GM21381 (cell line): ENCODE measurements around the gene LUC7L.

Source experiments
- ATAC-seq: cut with Tn5 transposase; IDR thresholded peaks from one replicate; pipeline ENCODE4 v1.9.1; 2021; ENCODE audit warnings: mild to moderate bottlenecking, moderate library complexity; ENCODE audit not compliant: unreplicated experiment

The LUC7L gene

DNA sequence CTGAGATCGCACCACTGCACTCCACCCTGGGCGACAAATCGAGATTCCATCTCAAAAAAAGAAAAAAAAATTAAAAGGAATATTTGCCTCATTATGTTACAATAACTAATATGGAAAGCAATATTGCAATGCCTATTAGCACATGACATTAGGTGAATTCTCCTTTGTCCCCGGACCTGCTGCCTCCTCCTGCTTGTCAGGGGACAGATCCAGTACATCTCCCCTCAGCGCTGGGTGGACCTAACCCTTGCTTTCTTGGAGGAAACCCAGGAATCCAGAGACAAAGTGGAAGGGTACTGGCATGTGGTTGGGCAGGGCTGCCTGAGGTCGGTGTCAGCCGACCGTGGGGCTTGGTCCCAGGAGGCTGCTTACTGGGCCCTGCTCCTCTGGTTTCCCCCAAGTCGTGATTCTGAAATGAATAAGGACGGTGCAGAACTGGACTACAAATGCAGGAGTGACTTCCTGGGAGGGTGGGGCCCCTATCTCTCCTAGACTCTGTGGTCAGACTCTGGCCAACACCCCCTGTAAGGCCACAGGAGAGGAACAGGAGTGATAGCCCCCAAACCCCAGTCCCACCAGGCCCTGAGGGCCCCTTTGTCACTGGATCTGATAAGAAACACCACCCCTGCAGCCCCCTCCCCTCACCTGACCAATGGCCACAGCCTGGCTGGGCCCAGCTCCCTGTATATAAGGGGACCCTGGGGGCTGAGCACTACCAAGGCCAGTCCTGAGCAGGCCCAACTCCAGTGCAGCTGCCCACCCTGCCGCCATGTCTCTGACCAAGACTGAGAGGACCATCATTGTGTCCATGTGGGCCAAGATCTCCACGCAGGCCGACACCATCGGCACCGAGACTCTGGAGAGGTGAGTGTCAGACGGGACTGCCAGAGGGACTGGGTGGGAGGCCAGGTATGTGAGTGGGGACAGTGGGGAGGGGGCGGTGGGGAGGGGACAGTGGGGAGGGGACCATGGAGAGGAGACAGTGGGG is 76.8 kb downstream of the LUC7L start, which contains the start of gene HBZ:
HBZ (plus strand) TSS at position 504 of the 988 bp plus-strand sequence; CDS start at position 770, 266 bp downstream.
- no peak for ATAC-seq

DNA sequence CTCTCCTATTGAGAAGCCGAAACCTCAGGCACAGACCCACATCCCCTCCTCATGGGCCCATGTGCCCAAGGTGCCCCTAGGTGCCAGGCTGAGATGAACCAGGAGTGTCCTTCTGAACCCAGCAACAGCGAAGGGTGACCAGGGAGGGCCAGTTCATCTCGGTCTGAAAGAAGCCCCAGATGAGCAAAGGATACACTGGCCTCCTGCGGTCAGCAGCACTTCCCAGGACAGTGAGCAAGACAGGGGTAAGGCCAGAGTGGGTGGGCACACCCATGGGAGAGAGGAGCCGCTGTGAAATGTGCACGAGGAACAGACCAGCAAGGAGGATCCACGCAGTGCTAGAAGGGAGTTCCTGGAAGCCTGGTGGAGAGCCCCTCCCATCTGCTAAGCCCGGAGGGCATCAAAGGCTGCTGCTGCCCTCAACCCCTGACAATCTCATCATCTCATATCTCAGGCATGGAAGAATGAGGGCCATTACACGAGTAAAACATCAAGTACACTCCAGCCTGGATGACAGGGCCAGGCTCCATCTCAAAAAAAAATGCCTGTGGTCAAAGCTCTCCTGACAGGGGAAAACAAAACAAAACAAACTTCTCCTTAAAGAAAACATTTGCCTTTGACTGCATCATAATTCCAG is 80.1 kb downstream of the LUC7L start:
- ATAC-seq, result no peak

DNA sequence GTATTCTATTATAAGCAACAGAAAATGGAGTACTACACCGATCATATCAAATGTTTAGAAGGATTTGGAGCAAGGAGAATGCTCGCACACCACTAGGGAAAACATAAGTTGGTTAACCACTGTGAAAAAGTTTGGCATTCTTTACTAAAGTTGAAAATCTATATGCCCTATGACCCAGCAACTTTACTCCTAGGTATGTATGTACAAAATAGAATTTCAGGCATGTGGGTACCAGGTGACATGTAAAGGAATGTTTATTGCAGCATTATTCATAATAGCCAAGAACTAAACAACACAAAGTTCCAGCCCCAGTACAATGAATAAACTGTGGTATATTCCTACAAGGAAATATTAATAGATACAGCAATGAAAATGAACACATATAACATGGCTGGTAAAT is 82.6 kb downstream of the LUC7L start:
- ATAC-seq, result no peak

DNA sequence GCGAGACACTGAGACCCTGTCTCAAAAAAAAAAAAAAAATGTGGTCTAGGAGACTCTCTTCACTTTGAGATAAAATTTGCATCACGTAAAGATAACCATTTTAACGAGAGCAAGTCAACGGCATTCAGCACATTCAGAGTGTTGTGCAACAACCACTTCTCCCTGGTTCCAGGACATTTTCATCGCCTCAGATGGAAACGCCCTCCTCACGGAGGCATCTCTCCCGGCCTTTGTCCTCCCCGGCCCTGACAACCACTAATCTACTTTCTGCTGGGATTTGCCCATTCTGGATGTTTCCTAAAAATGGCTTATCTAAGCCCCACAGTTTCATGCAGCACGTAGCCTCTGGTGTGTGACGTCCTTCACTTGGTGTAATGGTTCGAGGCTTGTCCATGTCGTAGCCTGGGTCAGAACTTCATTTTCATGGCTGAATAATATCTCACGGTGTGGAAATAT is 84.4 kb downstream of the LUC7L start:
- no peak for ATAC-seq

DNA sequence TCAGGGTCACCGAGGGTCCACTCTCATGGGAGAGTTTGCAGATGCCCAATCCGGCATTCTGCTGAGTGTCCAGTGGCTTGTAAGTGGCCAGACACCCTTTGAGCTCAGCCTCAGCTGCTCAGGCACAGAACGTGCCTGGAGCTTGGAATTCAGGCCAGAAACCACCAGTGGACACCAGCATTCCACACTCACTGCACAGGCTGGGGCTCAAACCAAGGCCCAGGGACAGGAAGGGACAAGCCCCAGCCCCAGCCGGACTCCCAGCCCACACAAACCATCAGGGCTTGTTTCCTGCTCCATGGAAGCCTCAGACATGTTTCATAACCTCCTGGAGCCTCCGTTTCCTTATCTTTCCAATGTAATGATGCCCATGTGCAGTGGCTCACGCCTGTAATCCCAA is 85.8 kb downstream of the LUC7L start:
- ATAC-seq, result no peak

DNA sequence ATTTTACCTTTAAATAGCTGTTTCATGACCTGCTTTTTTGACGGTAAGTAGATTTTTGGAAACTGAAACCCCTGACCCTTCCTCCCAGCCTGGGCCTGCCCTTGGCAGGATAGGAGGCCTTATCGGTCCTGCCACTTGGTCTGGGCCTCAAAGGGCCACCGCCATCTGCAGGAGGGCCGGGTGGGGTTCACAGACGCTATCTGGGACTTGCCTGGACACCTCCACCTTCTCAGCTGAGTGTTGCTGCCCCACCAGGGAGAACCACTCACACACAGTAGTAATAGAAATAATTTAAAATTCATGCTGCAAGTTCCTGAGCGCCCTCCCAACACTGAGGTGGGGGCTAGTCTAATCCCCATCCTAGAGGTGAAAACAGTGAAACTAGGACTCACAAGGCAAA is 86.2 kb downstream of the LUC7L start:
- no peak for ATAC-seq

DNA sequence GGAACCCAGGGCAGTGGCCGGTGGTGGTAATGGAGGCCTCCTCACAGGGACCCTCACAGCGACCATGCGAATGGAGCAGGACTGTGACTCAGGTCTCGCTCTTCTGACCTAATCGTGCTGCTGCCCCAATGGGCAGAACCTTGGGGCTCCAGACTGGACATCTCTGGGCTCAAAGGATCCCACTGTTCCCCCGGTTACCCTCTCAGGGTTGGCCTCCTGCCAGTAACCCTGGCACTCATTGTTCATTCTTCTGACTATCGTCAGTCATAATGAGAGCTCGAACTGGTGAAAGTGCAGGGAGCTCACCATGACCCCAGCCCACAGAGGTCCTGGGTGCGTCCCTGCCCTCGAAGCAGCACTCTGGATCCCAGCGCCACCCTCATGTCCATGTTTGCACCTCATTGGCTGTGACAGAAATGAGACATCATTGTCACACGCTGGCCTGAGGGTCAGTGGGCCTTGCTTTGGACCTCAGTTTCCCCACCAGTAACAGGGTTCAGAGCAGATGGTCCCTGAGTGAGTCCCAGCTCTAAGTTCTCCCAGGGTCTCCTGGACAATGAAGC is 86.8 kb downstream of the LUC7L start:
- ATAC-seq, result no peak

DNA sequence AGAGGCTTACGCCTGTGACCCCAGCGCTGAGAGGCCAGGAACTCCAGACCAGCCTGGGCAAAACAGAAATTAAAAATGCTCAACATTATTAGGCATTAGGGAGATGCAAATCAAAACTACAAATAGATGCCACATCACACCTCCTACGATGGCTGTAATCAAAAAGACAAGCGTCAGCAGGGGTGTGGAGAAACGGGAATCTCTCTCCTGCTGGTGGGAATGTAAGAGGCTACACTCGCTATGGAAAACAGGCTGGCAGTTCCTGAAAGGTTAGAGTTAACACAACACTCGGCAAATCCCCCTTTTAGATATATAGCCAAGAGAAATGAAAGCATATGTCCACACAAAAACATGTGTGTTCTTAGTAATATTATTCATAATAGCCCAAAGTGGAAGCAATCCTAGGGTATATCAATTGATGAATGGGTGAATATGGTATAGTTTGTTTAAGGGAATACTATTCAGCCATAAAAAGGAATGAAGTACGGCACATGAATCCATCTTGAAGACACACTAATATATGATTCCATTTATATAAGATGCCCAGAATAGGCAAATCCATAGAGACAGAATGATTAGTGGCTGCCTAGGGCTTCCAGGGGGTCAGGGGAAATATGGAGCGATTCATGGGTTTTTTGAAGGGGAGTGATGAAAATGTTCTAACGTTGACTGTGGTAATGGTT is 88.9 kb downstream of the LUC7L start:
- no peak for ATAC-seq
